H1 (cell line): ENCODE data around the gene NKAIN4. TPM values are rescaled to one million over a fixed set of nuclear protein-coding genes. Genes with fewer than 3 reads are reported as not detected.

Experiments
- BCL11A ChIP-seq, 2 experiments: IDR thresholded peaks; one replicate each; pipeline ENCODE4 v1.6.1; 2011; ENCODE audit warnings: low read depth in 2 of 2, low read length in 2 of 2, mild to moderate bottlenecking in 2 of 2
- CHD1 ChIP-seq: IDR thresholded peaks from 2 replicates; pipeline ENCODE4 v1.6.1; 2012; ENCODE audit warnings: low read depth, low read length, improper control_type of control experiment
- HDAC2 ChIP-seq, 2 experiments: fragments of 300-600 bp in 1 of 2; sonication (generic) in 1 of 2; IDR thresholded peaks; 2 replicates each; pipeline ENCODE4 v1.6.1; 2011 to 2012; ENCODE audit warnings: low read depth in 2 of 2, low read length in 2 of 2, mild to moderate bottlenecking in 2 of 2, moderate library complexity in 2 of 2, borderline replicate concordance in 1 of 2, inconsistent platforms in 1 of 2
- MAX ChIP-seq: IDR thresholded peaks from 2 replicates; pipeline ENCODE4 v1.6.1; 2012; ENCODE audit warnings: inconsistent platforms
- RNF2 ChIP-seq: fragments of 200-900, 300-1000 bp; sonication (generic); IDR thresholded peaks from 2 replicates; pipeline ENCODE4 v1.7.1; 2016; ENCODE audit warnings: borderline replicate concordance, low read depth, mild to moderate bottlenecking, antibody characterized with exemption, low read length; ENCODE audit not compliant: poor library complexity, severe bottlenecking; ENCODE audit errors: missing control alignments
- SUZ12 ChIP-seq: fragments of 200-600 bp; sonication (generic); IDR thresholded peaks from 2 replicates; pipeline ENCODE4 v1.6.1; 2012; ENCODE audit warnings: mild to moderate bottlenecking, inconsistent platforms, low read length, moderate library complexity, mixed read lengths
- polyA plus RNA-seq, 7 experiments: library from polyadenylated mRNA; depleted of rRNA in 3 of 7; stranded (reverse) in 5 of 7; unstranded in 2 of 7; fragments of >200 nt in 5 of 7; fragments of 200-250 nt in 2 of 7; gene quantifications; 1 replicate in 5 of 7; 2 replicates in 1 of 7; 4 replicates in 1 of 7; pipeline versions ENCODE4 v1.2.1 to v1.2.3, GENCODE V29; 2011 to 2013; ENCODE audit warnings: missing spikeins in 2 of 7, mixed read lengths in 2 of 7
- total RNA-seq: library from RNA; stranded (reverse); fragmentation: NEBNext Ultra II Directional; extraction: Animal tissue kit (Norgen Biotek cat#: 25700); gene quantifications from 2 replicates; pipeline ENCODE4 v1.2.1, GENCODE V29; 2021

NKAIN4 gene
- total and polyA plus RNA-seq, 2 of the 8 experiments (the other 6 are each of a cell fraction or from before 2014, with no cell fraction given), result 6.9 to 17.0 TPM

GRCh38 chr20:63232235-63233060 is 21.8 kb downstream of the NKAIN4 start (continued):
- TF ChIP-seq HDAC2 (IDR thresholded peaks at IDR 0.05; ENCODE audit: borderline replicate concordance in 1 of 2, low read depth in 2 of 2, low read length in 2 of 2) (no peak), SUZ12 (no peak), BCL11A (IDR thresholded peaks at IDR 0.05; ENCODE audit: low read depth in 2 of 2, low read length in 2 of 2) (no peak), MAX (no peak), RNF2 (no peak), CHD1 (no peak)
